GM18517 (cell line): ENCODE data around the gene ST8SIA4.

Experiments
- ATAC-seq: cut with Tn5 transposase; IDR thresholded peaks from one replicate; pipeline ENCODE4 v1.9.1; 2021; ENCODE audit warnings: mild to moderate bottlenecking, moderate library complexity; ENCODE audit not compliant: unreplicated experiment

The ST8SIA4 gene, protein sequence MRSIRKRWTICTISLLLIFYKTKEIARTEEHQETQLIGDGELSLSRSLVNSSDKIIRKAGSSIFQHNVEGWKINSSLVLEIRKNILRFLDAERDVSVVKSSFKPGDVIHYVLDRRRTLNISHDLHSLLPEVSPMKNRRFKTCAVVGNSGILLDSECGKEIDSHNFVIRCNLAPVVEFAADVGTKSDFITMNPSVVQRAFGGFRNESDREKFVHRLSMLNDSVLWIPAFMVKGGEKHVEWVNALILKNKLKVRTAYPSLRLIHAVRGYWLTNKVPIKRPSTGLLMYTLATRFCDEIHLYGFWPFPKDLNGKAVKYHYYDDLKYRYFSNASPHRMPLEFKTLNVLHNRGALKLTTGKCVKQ

DNA sequence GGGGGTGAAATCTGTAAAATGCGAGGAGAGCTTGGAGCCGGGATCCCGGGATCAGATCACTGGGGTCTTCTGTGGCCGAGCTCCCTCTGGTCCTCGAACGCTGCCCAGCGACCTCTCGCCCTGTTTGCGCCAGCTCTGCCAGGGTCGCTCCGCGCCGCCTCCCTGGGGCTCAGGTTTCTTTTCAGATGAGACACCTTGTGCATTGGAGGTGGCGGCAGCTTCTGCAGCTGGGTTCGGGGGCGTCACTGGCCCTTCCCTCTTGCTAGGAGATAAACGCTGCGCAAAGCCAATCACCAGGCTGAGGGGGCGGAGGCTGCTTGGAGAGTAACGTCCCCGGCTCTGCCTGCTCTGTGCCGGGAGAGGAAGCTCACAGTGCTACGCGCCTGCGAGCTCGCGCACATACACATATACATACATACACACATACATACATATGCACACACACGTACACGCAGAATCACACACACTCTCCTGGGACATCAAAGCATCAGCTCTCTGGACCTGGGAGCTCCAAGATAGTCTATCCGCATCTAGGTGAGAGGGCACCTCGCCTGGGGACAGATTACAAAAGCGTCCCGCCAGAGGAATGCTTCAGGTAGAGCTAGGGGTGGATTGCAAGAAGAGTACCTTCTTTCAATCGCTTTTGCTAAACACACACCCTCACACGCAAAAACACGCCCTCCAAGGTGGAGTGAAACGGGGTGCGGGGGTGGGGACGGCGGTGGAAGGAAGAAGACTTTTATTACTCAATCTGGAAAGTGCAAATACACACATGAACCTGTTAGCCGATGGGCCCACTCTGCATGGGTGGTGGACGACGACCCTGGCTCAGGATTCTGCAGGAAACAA is at the start of gene ST8SIA4:
Gene ST8SIA4, minus strand, starts transcription at position 244 of the 849 bp plus-strand sequence. CDS start 327 bp downstream, outside the sequence.
- peak; percentile 68 for ATAC-seq

DNA sequence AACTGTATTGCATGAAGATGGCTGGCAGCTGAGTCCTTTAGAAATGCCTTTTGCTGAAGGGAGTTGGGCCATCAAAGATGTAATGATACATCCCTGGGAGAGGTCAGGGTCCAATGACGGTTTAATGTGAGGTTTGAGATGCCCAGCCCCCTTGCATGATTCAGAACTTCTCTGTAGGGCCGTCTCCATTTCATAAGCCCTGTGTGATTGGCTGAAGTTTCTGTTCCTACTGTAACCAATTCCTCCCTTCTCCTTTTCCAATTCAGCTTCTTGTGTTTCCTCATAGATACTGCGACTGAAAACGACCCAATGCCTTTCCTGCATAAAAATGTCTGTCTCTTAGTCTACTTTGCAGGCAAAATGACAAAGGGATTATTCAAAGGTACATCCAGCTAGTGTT is 47.9 kb upstream of the ST8SIA4 start:
- ATAC-seq: no peak

DNA sequence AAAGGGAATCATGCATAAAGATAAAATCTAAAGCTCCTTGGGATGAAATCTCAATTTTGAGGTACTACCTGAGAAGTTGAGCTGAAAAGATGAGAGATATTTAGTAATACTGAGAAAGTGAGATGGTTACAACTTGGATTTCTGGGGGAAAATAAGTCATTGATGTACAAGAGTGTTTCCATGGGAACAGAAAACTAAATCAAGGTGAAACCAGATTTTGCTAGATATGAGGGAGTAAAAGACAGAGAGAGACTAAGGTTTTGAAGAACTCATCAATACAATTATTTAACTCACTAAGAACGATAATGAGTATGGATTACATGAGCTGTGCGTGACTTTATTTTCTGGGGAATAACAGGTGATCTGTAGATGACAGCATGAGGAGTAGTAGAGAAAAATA is 10.2 kb upstream of the ST8SIA4 start:
- no peak for ATAC-seq

DNA sequence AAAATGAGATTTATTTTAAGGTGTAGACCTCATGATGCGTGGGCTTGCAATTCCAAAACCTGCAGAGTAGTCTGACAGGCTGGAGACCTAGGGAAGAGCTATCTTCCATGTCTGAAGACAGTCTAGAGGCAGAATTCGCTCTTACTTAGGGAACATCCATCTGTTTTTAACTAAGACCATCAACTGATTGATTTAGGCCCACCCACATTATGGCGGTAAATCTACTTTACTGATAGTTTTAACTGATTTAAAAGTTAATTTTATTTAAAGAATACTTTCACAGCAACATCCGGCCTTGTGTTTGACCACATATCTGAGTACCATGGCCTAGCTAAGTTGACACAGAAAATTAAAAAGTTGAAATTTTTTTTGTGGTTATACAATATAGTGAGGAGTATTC is 6.0 kb upstream of the ST8SIA4 start:
- no peak for ATAC-seq

DNA sequence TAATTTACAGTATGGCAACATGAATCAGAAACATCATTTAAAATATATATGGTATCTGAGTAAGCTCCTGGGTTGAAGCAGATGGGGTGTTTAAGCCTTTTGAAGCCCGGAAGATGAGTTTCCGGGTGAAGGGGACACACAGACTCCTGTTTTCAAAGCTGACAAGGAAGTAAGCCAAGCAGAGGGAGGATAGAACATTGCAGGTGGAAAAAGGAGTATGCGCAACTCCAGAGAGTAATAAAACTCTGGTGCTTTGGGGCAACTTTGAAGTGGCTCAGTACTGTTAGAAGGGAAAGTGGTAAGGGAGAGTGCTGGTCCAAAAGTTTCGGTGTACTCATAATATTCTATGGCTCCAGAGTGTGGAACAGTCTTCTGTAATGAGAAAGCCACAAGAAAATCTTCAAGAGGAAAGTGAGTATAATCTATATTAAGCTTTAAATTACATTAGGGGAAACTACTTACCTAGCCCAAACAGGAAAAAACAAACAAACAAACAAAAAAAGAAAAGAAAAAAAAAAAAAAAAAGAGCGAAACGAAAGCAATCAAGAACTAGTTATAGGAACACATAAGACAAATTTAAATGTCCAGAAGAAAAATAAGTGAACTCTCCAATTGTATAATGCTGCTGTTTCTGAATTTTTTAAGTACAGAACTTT is 2.3 kb upstream of the ST8SIA4 start:
- no peak for ATAC-seq

DNA sequence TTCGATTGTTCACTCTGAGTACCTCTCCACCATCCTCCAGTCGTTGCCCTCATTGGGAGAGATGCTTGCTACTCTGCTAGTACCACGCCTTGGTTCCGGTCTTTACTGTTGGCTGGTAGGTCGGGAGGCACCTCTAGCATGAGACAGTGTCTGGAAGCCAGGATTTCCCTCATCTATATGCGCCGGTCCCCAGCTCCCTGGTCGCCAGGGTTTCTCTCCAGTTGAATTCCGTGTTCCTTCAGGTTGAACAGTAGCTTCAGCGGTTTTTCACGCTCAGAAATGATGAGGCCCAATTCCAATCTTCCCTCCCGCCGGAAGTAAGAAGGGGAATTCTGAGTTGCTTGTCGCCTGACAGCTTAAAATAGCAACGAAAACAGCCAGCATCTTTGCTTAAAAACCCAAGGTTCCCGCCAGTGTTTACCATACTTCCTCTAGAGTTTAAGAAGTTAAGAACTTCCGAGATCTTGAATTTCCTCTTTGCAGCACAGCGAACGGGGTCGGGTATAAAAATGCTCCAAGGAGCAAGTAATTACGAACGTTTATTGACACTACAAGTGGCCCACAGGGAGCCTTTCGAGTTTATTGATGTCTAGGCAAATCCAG is 1.3 kb upstream of the ST8SIA4 start:
- ATAC-seq: peak; percentile 23

DNA sequence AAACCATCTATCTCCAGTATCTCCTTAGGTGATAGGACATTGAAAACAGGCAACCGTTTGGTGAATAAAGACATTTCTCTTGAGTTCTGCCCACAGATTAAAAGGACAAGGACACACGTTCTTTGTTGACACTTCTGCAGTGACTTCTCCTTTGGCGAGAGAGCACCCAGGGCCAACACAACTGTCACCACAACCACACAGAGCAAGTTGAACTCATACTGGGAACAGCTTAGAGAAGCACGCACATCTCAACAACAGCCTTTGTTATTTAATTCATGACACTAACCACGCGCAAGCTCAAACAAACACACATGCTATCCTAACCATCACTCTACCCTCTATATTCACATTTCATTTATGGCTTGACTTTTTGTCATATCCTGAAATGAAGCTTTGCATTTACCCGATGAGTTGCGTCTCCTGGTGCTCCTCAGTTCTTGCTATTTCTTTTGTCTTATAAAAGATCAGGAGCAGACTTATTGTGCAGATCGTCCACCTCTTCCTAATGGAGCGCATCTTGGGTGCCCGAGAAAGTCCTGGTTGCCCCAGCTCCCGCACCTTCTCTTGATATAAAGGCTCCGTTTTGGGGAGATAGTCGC is 543 bp downstream of the ST8SIA4 start:
- ATAC-seq: no peak

DNA sequence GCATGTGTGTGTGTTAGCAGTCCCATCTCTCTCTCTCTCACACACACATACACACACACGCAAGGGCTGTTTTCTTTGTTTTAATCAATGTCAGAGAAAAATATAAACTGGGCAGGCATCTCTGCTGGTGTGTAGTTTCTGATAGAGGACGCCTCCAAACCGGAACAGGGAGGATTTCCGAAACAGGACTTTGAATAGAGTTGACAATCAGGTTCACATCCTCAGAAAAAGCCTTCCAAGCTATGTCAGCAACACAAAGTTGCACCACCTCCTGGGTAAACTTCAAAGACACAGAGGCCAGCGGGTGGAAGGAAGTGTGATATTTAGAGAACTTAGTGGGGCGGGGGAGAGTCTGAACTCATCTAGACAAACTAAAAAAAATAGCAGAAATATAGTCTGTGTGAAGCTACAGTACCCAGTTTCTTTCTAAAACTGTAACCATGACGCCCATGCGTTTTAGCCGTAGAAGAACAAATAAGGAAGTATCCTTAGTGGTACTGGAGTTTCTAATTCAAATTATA is 1.2 kb downstream of the ST8SIA4 start:
- ATAC-seq: no peak

DNA sequence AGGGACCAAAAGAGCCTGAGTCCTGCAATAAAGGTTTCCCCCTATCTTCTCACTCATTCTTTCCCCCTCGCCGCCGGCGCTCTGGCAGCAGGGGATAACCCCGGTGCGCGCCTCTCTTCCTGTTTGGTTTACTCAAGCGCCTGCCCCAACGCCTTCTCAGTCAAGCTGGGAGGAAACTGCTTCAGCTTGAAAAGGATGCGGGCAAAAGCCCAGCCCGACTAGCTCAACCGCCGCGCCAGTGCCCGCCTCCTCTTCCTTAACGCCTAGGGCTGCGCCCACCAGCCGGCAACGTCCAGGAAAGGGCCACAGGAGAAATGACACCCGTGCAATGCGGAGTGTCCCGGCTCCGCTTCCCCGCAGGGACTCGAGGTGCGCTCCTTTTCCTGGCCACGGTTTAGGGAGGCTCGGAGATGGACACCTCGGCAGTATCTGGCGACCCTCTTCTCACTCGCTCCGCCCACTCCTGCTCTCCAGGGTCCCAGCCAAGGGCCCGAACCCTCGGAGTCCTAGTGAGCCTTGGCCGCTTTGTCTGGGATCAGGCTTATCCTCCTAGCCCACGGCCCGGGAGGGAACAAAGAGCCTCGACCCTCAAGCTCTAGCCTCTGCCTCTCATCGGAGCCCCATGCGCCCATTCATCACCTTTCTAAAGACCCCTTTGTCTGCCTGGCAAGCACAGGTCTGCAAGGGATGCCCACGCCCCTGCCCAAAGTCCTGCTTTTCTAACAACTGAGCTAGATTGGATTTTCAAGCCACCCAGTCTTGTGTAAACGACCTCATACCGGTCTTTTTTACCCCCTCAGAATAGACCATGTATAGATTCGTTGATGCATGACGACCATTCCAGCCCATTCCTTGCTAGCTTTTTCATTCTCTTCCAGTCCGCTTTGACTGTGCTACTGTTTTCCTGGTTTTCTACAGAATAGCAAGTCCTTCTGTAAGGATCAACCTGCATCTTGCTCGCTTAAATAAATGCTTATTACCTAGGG is 2.0 kb downstream of the ST8SIA4 start:
- ATAC-seq: peak; percentile 31

DNA sequence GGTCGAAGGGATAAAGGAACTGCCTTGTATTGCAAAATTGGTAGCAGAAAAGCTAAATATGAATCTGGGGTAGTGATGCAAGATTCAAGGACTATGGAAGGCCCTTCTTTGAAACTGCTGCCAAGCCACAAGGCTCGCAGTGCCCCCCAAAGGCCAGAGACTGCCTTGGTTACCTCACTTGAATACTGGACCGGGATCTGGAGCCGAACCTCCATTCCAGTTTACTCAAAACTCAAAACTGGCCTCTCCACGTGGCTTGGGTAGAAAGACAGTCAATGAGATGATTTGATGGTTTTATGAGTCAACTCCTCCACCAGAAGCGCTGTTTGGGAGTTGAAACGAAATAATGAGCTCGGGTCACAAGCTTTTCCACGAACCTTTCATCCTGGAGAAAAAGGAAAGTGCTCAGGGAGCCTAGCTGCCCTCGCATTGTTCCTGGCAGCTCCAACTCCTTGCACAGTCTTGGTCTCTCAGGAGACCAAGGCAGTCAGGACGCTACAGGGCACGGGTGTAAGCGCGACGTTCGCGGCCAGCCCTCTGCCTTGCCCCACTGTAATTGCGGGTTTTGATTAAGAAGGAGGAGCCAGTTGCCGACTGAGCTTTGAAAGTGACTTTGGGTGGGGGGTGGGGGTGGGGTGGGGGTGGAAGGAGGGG is 2.8 kb downstream of the ST8SIA4 start:
- no peak for ATAC-seq

DNA sequence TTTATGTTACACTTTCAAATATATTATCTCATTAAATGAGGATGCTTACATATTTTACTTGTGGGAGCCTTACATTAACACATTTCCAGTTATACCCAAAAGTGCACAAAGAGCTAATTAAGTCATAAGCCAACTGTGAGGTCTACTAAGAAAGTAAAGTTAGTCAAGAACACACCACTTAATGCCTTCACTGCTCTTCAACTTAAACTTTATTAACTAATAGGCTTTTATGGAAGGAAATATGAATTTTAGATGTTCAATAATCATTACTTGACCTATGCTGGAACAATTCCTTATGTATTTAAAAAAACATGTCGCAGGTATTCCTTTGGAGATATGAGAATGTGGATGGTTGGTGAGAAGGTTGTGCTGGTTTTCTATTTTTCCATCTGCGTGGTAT is 3.4 kb downstream of the ST8SIA4 start:
- ATAC-seq: no peak

DNA sequence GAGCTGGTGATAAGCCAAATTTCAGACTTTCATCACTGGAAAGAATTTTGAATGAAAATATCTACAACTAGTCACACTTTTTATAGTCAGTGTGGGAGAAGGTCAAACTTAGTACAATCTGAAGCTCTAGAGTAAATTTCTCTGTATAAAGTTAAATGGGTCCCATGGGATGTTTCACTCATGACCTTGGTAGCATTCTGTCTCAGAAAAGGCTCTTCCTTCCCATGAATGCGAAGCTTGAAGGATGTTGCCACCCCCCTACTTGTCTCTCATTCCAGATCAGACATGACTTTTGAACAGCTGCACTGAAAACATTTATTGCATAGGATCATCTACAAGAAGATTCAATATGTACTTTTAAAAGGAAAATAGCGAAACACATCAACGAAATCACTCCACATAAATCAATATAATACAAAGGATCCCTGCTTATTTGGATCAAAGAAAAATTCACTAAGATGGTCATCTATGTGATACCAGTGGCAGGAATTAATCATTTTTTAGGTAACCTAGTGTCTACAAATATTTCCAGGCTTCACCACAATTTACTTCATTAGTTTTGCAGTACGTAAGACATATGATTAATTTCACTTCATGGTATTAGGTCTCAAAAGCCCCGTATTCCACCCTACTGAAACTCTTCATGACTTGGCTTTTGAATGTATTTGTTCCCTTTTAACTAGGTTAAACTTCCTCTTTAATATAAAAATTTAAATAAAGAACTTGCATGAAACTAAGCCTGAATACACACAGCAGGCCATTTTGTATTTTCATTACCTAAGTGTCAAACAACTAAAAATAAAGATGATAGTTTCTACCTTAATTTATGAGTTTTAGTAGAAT is 4.4 kb downstream of the ST8SIA4 start:
- ATAC-seq: no peak

DNA sequence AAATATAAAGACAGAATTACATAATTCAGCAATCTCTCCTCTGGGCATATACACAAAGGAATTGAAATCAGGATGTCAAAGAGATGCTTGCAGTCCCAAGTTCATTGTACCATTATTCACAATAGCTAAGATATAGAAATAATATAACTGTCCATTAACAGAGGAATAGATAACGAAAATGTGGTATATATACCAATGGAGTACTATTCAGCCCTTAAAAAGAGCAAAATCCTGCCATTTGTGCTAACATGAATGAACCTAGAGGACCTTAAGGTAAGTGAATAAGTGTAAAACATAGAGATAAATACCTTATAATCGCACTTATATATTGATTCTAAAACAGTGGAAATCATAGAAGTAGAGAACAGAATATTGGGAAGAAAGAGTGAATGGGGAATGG is 7.0 kb downstream of the ST8SIA4 start:
- no peak for ATAC-seq

DNA sequence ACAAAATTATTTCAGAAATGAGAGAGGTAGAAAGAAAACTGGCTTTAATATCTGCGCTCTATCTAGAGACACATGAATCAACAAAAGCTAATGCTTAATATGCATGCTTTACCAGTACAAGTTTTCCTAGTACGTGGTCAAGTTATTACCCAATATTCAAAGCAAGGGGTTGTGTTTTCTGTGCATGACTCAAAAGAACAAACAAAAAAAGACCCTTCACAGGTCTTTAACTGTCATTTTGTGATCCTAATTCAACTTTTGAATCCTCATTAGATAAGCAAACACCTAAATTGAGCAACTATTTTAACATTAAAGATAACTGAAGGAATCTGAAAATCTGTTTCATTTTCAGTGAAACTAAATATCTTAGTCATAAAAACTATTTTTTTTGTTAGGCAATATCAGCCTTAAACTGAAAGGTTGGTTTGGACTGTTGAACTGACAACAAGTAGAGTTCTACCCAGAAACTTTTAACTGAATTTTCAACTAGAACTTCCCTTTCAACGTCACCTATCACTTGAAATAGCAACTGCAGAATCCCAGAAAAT is 12.5 kb downstream of the ST8SIA4 start:
- ATAC-seq: peak; percentile 68

DNA sequence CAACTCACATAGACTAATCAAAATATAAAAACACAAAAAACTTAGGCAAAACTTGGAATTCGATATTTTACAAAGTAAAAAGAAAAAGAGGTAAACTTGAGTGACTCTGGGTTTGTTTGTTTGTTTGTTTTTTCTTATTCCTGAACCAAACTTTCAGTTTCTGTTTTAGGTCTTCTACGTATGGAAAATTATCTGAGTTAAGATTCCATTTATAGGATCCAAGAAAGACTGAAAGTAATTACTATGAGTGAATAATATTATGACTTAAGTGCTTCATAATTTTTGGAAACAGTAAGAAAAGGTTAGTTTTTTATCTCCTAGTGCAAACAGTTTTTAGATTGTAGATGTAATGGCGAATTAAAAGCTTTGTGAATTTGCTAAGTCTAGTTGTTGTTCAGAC is 13.2 kb downstream of the ST8SIA4 start:
- no peak for ATAC-seq

DNA sequence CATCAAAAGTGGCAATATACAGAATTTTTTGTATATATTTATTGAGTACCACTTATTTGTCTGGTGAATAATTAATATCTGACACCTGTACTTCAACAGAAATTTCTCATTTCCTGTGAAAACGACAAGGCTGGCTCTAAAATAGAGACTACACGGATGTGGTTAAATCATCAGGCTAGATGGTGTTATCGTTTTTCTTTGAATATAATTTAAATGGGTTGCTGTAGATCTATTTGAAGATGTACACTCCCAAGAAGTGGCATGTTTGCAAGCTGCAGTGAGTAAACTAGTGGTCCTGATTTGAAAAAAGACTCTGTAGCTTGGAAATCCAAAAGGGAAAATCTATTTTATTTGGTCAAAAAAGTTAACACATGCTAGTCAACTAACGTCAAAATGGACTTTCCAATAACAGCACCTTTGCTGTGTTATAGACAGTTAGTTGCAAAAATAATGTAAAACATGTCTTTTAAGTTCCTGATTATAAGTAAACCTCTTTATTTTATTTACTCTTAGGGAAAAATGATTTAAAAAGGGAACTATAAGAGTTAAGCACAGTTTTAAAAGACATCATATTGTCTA is 13.8 kb downstream of the ST8SIA4 start:
- ATAC-seq: peak; percentile 67

DNA sequence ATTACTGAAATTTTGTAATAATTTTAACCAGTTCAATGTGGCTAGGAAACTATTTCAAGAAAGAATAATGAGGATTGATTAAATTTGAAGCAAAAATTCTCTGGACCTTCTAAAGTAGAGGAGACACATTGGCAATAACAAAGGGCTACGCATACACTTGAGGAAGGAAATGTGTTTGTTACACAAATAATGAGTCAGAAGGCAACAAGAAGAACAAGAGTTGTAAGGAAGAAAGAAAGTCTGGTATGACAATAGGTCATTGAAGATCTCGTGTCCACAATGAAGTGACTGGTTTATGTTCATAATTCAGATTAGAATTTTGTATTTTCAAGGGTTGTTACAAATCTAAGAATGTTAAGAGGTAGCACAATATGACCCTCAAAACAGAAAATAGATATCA is 25.8 kb downstream of the ST8SIA4 start:
- ATAC-seq: no peak
